Vagina (tissue), 2 donors: ENCODE data around the gene XRCC4.

Experiments used
- POLR2A ChIP-seq, 2 donors: fragments of 450-650 bp; IDR thresholded peaks; one replicate each; pipeline ENCODE4 v1.6.1; 2017; ENCODE audit warnings: antibody characterized with exemption in 2 of 2, mild to moderate bottlenecking in 2 of 2, moderate library complexity in 2 of 2
- POLR2AphosphoS5 ChIP-seq, 2 donors: sonication (generic); formaldehyde crosslinking; IDR thresholded peaks; one replicate each; pipeline ENCODE4 v1.9.0; 2017; ENCODE audit warnings: antibody characterized with exemption in 2 of 2, mild to moderate bottlenecking in 2 of 2, low read depth in 1 of 2; ENCODE audit not compliant: insufficient read depth in 1 of 2
- TF ChIP-seq, protein P1 (sequence below), 3 experiments: fragments of 450-650 bp in 2 of 3; fragments of 200-600 bp in 1 of 3; sonication (generic) in 1 of 3; IDR thresholded peaks; one replicate each; pipeline ENCODE4 v1.5.1; 2017 to 2019; ENCODE audit warnings: antibody characterized with exemption in 3 of 3, mild to moderate bottlenecking in 2 of 3, moderate library complexity in 2 of 3

DNA sequence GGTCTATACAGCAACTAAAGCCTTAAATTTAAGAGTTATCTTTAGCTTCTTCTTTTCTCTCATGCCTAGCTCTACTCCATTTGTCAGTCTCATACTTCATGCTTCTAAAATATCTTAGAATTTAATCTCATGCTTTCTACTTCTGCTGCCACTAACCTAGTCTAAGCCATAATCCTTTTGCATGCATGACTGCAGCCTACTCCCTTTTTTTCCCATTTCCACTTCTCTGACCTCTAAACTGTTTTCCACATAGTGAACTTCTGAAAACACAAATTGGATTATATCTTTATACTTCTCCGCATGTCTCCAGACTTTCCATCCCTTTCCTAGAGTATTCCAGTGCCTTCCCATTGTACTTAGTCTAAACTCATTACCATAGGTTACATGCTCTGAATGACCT is 193.0 kb downstream of the XRCC4 start:
- TF ChIP-seq POLR2AphosphoS5 (IDR thresholded peaks at IDR 0.05; ENCODE audit: insufficient read depth in 1 of 2, low read depth in 1 of 2) (no peak), POLR2A (IDR thresholded peaks at IDR 0.05) (no peak)
- TF ChIP-seq, protein P1, sequence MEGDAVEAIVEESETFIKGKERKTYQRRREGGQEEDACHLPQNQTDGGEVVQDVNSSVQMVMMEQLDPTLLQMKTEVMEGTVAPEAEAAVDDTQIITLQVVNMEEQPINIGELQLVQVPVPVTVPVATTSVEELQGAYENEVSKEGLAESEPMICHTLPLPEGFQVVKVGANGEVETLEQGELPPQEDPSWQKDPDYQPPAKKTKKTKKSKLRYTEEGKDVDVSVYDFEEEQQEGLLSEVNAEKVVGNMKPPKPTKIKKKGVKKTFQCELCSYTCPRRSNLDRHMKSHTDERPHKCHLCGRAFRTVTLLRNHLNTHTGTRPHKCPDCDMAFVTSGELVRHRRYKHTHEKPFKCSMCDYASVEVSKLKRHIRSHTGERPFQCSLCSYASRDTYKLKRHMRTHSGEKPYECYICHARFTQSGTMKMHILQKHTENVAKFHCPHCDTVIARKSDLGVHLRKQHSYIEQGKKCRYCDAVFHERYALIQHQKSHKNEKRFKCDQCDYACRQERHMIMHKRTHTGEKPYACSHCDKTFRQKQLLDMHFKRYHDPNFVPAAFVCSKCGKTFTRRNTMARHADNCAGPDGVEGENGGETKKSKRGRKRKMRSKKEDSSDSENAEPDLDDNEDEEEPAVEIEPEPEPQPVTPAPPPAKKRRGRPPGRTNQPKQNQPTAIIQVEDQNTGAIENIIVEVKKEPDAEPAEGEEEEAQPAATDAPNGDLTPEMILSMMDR (IDR thresholded peaks at IDR 0.05) = no peak
